Fibroblast of skin of back (primary cell): Measurements from ENCODE around the gene DNAJA1.
A peak's percentile ranks its signal among the peaks of the same experiment; 100 is the strongest.

ENCODE experiments used
- DNase-seq: peaks from one replicate; pipeline ENCODE4 v3.0.0-alpha.2; 2013

DNAJA1 gene

GRCh38 chr9:33029231-33029786, 4.2 kb downstream of the DNAJA1 start:
- DNase-seq = no peak

- no peak for DNase-seq
Measured at GRCh38 chr9:33030285-33030684, 5.2 kb downstream of the DNAJA1 start.

GRCh38 chr9:33032292-33032691, 7.2 kb downstream of the DNAJA1 start:
- DNase-seq = no peak

GRCh38 chr9:33032865-33033264, 7.8 kb downstream of the DNAJA1 start:
- DNase-seq = no peak

DNA sequence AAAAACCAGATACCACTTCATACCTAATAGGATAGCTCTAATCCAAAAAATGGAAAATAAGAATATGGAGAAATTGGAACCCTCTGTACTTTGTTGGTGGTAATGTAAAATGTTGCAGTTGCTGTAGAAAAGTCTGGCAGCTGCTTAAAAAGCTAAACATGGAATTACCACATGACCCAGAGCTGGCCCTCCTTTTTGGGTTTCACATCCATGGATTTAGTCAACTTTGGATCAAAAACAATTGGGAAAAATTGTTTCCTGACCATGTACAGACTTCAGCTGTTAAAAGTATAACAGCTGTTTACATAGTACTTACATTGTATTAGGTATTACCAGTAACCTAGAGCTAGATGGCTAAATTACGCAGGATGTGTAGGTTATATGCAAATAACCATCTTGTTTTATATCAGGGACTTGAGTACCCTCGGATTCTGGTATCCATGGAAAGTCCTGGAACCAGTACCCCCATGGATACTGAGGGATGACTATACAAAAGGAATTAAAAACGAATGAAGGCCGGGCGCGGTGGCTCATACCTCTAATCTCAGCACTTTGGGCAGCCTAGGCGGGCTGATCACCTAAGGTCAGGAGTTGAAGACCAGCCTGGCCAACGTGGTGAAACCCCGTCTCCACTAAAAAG, 15.8 kb downstream of the DNAJA1 start:
- no peak for DNase-seq

DNA sequence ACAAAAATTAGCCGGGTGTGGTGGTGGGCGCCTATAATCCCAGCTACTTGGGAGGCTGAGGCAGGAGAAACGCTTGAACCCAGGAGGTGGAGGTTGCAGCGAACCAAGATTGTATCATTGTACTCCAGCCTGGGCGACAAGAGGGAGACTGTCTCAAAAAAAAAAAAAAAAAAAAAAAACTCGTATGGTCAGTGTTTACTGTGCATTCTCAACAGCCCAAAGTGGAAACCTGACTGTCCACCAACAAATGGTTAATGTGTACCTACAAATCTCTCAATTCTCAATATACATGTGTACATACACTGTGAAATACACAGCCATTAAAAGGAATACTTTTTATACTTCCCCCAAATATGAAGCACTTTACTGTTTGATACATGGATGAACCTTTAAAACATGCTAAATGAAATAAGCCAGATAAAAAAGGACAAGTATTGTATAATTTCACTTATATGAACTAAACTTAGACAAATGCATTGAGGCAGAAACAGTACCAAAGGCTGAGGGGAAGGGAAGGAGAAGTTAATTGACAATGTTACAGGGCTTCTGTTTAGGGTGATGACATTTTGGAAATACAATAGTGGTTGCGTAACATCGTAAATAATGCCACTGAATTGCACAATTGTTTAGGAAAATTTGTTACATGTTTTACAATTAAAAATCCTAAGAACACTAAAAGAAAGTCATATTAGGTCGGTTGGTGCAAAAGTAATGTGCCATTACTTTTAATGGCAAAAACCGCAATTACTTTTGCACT, 16.5 kb downstream of the DNAJA1 start:
- DNase-seq = no peak

- DNase-seq = no peak
Measured at GRCh38 chr9:33042473-33042872, 17.4 kb downstream of the DNAJA1 start.

- no peak for DNase-seq
Measured at GRCh38 chr9:33043671-33044070, 18.6 kb downstream of the DNAJA1 start.

- DNase-seq = peak; percentile 92
Measured at GRCh38 chr9:33044162-33044673, 19.1 kb downstream of the DNAJA1 start.

- DNase-seq = peak; percentile 26
Measured at GRCh38 chr9:33044677-33045282, 19.7 kb downstream of the DNAJA1 start.

GRCh38 chr9:33046061-33046460, 21.0 kb downstream of the DNAJA1 start:
- no peak for DNase-seq

DNA sequence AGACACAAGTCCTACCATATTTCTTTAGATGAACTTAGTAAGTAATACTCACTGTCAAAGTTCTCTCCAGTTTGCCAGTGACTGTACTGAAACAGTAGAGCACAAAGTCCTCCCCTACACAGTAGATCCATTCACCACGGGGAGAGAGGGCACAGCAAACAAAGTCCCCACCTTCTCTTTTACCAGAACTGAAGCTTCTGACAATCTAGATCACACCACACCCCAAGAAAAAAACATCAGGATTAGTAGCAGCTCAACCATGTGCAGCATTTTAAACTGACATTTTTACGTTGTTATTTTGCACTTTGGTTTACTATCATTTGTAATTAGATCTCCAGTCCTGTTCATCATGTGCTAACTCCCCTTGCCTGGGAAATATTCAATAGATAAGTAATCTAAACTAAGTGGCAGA, 23.0 kb downstream of the DNAJA1 start:
- no peak for DNase-seq

DNA sequence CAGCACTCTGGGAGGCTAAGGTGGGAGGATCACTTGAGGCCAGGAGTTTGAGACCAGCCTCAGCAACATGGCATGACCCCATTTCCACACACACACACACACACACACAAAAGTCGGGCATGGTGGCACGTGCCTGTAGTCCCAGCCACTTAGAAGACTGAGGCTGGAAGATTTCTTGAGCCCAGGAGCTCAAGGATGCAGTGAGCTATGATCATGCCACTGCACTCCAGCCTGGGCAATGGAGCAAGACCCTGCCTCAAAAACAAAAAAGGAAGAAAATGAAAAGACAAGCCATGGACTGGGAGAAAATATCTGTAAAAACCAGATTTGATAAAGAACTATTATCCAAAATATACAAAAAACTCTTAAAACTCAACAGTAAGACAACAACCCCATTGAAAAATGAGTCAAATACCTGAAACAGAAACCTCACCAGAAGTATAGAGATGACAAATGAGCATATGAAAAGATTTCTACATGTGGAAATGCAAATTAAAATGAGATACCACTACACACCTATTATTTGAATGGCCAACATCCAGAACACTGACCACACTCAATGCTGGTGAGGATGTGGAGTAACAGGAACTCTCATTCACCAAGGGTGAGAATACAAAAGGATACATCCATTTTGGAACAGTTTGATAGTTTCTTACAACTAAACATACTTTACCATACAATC, 24.7 kb downstream of the DNAJA1 start:
- DNase-seq = no peak

GRCh38 chr9:33051144-33051543, 26.1 kb downstream of the DNAJA1 start:
- DNase-seq = no peak

DNA sequence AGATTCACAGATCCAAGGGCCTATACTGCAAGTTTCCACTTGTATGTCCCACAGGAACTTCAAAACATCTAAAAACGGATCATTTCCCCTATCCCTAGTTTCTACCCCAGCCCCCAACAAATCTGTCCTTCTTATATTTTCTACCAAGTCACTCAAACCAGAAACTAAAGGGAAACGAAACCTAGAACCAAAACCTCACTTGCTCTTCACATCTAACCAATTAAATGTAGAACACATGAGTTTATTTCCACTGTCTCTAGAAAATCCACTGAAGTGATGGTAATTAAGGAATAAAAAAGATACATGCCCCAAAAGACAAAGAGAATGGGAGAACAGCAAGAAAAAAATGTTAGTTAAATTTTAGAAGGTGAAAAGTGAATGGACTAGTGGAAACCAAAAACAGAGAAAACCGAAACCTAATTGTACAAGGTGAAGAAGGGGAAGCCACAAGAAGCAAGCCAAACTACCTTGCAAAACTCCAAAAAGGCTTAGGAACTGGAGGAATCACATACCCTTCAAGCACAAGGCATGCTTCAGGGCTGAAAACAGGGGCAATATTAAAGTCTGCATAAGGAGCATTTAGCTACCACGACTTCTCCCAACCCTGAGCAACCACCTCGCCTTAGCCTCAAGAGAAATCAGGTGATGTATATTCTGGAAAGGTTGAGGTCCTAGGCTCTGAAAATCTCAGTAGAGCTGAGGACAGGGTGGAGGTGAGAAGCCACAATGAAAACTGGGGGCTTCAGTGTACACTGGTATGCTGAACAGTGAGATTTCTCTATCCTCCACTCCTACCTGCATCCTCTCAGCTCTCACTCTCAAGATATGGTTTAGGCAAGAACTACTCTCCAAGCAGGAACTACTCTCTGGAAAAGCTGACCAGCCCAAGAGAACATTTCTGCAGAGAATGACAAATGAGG, 40.3 kb downstream of the DNAJA1 start:
- no peak for DNase-seq

- no peak for DNase-seq
Measured at GRCh38 chr9:33068991-33069390, 43.9 kb downstream of the DNAJA1 start.

DNA sequence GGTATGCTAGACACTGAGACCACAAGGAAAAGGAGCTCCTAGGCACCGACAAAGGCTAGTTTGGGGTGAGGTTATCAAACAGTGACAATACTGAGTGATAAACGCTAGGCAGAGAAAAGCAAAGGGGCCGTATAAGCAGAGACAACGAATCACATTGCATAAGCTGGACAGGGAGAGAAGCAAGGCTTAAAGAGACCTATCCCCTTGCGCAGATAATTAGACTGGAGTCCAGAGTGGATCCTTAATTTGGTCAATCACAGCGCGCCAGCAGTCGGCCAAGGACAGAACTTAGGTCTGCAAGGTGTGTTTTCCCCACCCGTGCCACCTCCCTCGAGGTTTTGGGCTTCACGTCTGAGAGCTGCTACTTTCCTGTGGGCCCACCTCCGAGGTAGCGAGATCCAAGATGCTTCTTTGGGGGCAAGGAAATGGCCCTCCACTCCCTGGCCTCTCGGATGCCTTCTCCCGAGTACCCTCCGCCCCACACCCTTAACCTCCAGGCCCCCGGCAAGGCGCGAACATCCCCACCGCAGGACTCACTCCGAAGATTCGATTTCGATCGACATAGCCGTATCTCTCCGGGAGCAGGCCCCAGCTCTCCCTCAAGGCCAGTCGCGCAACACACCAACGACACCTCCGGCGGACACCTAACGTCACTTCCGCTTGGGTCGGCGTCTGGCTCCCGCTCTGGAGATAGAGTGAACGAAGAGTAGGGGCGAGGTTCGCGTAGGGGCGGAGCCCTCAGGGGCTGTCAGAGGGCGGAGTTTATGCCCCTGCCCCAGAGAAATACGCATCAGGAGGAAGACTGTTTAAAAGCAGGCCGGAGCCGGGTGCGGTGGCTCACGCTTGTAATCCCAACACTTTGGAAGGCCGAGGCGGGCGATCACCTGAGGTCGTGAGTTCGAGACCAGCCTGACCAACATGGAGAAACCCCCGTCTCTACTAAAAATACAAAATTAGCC, 51.3 kb downstream of the DNAJA1 start, which contains the start of gene SMU1:
TSS of gene SMU1 (minus strand) at position 629 of the 959 bp plus-strand sequence. CDS start at position 563, 66 bp downstream.
- DNase-seq = peak; percentile 98

GRCh38 chr9:33080534-33080933, 55.5 kb downstream of the DNAJA1 start:
- DNase-seq = no peak

DNA sequence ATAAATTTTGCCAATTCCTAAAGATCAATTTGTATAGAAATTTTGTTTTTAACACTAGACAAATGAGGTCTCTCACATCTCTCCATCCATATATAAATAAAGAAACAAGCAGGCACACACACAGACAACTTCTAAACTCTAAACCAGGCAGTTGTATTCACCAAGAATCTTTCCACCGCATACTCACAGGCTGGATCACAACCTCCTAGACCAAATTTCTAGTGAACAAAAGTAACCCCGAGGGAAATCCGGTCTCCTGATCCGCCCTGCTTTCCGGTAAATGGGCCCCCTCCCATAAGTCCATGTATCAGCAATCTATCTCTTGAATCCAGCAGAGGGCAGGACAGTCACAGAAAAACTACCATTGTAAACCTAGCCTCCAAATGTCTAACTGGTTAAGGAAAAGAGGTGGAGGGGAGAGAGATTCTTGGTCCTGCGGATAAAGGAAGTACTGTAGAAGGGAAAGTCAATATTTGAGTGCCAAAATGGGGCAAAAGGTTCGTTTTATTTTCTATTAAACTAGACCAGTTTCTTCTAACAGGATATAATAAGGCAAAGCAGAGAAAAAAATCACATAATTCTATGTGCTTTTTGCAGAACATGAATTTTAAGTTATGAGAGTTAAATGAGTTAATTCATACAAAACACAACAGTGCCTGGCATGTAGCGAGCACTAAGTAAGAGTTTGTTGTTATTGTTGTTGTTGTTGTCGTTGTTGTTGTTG, 56.2 kb downstream of the DNAJA1 start:
- peak; percentile 88 for DNase-seq

DNA sequence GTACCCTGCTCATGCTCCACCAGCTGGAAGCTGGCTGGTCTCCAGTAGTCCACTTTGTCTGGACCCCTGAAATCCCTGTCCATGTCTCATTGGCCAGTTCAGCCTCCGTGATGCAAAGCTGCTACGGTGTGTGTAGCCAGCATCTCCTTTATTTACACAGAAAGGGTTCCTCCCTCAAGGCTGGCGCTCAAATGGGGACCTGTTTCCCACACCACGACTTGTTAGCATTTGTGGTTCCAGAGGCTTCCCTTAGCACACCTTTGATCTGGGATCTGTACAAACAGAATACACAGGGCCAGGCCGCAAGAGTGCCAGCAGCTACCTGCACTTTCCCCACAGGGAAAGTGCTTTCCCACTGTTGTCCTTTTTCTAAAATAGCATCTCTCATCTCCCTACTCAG, 57.1 kb downstream of the DNAJA1 start:
- DNase-seq = no peak
